Measurements from ENCODE around the gene FHOD3.

Gene FHOD3

DNA sequence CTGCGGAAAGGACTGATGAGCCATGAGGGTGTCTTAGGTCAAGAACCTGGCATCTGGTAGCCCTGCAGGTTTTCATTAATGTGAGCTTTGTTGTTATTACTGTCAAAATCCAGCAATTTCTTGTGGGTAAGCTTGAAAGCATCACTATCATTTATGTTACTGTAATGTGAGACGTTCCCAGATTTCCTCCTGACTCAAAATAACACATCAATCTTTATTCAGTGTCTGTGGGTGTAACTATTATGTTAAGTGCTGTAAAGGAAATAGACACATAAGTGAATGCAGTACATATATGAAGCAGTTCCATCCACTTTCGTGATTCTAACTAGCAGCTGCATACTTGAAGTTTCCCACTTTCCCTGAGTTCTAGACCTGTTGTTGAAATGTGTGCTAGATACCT lies 89.8 kb downstream of the FHOD3 start:
- DNase-seq, result no peak

- DNase-seq, result no peak
Measured at GRCh38 chr18:36388310-36388709, 90.8 kb downstream of the FHOD3 start.

DNA sequence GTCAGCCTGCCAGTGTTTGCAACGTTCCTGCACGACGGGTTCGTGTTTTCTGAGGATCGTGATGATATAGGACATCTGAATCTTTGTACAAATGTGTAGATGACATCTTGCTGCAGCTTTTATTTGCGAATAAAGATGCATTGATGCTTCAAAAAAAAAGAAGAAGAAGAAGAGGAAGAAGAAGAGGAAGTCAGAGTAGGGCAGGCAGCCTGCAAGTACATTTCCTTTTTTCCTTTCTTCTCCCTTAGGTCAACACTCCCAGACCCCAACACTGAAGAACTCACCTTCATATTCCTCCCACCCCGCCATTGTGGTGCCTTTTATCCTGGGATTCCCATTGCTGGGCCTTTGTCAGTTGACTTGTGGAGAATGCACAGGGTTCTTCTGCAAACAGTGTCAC lies 91.5 kb downstream of the FHOD3 start:
- no peak for DNase-seq

- DNase-seq, result no peak
Measured at GRCh38 chr18:36389811-36390581, 92.5 kb downstream of the FHOD3 start.

DNA sequence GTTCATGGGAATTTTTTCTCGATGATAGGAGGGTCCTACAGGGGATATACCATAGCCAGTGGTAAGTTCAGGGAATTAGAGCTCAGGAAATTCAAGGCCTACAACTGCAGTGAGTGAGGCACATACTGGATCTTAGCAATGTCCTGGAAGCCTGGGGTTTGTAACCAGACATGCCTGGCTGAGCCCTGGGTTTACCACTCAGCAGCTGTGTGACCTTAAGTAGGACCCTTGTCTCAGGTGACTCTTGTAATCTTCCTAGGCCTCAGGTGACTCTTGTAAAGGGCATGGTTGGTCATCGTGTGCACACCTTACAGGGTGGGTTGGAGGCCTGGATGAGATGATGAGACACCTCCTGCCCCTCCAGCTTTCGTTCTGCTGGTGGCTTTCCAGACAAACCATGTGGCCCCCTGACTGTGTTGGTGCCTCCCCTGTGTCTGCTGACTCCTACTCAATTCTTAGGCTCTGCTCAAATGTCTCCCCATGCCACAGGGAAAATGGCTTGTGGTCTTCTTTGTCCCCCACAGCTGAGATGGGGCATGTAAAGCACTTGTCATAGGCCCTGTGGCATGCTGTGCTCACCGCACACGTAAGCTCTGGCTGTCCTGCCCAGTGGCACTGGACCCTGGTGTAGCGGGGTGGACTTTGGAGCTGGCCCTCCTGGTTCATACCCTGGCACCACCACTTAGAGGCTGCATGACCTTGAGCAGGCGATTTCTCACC lies 94.1 kb downstream of the FHOD3 start:
- DNase-seq, result no peak

DNA sequence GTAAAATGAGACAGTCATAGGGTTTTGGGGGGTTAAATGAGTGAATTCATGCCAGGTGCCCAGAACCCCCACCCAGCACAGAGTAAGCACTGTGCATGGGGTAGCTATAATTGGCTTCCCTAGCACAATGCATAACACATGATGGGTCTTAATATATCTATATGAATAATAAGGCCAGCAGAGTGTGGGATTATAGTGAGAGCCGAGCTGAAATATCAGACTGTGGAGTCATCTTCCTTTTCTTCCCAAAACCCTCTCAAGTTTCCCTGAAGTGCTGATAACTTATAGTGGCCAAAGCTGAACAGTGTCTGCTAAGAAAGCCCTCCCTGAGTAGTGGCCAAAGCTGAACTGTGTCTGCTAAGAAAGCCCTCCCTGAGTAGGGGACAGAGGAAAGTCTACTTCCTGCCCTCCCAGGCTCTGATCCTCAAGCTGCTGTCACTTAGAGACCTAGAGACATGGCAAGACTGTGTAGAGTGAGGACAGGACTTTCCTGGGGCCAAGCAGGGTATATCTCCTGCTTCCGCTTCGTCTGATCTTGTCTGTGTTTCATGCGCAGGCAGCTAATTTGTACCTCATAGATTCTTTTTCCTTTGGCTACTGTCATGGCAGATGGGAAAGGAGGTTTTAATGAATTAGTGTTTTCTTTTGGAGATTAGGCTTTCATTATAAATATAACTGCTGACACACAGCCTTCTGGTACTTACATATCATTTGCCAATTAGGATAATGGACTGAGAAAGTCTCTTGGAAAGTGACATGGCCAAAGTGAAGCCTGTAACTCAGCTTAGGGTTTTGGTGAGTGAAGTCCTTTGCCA lies 94.9 kb downstream of the FHOD3 start:
- DNase-seq, result no peak

GRCh38 chr18:36392979-36393287 lies 95.4 kb downstream of the FHOD3 start:
- DNase-seq, result no peak

- DNase-seq, result no peak
Measured at GRCh38 chr18:36394486-36394885, 97.0 kb downstream of the FHOD3 start.

DNA sequence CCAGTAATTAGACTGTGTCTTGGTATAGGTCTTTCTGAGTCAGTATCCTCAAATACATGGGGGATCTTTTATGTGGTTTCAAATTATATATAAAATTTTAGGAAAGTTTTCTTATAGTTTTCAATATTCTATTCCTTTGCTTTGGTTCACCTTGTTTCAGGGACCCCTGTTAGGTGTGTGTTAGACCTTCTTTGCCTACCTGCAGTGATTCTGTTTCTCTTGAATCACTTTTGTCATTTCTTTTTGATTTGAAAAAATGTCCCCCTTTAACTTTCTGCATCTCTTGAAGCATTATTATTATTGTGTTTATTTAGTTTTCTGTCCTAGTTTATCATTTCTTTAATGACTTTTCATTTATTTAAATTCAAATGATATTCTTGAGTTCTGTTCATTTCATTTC lies 98.7 kb downstream of the FHOD3 start:
- no peak for DNase-seq

GRCh38 chr18:36397033-36397432 lies 99.5 kb downstream of the FHOD3 start:
- no peak for DNase-seq

DNA sequence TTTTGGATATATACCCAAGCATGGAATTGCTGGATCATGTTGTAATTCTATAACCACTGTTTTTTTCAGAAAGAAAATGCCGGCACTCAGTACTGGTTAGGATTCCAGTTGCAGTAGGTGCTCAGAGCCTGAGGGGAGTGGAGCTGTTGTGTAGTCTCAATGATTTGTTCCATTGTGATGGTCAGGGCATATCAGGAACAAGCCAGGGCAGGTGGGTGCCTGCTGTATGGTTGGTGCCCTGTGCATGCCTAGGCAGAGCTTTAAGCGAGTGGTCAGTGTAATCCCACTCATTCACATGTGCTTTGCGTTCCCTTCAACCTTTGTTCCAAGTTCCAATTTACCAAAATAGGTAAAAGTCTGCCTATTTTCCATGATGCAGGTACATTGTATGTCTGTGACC lies 100.9 kb downstream of the FHOD3 start:
- DNase-seq, result no peak

- DNase-seq, result no peak
Measured at GRCh38 chr18:36399055-36399454, 101.5 kb downstream of the FHOD3 start.

DNA sequence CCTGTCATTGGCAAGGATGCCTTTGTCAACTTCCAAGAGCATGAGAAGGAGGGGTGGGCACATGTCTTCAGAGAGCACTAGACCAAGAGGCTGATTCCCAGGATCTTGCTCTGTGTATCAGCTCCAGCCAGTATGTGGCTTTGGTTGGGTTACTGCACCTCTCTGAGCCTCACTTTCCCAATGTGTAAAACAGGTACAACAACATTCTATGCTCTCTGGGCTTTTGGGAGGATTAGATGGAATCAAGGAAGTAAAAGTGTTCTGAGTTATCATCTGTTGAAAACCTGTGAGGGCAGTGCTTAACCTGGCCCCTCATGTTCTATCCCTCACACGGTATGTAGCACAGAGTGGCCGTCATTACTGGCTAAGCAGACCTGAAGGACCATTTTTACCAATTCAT lies 103.9 kb downstream of the FHOD3 start:
- no peak for DNase-seq

- DNase-seq, result no peak
Measured at GRCh38 chr18:36402765-36403396, 105.4 kb downstream of the FHOD3 start.

DNA sequence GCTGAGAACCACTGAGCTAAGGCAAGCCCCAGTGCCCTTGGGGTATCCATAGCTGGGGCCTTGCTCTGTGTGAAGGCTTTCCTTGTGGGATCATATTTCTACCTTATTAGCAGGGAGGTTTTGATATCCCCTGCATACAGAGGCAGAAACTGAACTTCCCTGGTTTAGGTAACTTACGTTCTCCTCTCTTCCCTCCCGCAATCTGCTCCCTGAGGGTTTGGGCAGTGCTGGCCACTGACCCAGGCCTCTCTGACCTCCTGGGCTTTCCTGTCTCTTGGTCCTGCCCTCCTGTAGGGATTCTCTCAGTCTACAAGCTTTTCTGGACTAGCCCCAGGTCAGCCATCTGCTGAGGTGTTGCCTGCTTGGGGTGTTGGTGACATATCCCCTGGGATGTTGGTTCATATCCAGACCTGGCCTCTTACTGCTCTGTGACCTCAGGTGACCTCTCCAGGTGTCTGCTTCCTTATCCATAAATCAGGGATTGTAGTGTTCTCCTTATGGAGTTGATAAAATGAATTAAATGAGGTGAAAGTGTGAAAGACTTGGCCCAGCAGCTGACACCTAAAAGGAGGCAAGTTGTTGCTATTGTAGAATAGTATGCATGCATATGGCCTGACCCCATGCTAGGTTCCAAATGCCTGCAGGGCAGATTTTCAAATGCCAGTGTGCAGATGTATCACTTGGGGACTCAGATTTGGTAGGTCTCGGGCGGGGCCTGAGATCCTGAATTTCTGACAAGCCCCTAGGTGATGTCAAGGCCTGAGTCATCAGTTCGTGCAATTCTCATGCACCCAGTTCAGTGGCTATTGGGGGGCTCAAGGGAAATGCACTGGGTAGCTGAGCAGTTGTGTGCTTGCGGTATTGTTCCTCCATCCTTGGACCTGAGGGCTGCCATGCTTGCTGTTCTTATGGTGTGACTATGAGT lies 106.6 kb downstream of the FHOD3 start:
- no peak for DNase-seq

DNA sequence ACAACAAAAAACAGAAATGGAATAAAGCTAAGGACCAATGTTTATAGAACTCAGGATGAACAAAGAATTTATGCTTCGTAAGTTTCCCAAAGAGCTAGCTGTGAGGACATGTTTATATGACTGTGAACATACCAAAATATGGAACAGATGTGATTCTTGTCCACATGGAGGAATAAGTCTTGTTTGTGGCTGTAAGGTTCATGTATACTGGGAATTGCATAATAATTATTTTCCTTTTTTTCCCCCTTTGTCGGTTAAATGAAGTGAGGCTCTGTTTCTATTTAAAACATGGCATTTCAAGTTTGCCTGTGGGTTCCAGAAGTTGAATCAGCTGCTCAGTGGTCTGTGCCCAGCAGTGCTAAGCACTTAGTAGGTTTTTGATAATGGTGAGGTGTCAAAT lies 108.1 kb downstream of the FHOD3 start:
- no peak for DNase-seq

- DNase-seq, result no peak
Measured at GRCh38 chr18:36406805-36407204, 109.3 kb downstream of the FHOD3 start.

DNA sequence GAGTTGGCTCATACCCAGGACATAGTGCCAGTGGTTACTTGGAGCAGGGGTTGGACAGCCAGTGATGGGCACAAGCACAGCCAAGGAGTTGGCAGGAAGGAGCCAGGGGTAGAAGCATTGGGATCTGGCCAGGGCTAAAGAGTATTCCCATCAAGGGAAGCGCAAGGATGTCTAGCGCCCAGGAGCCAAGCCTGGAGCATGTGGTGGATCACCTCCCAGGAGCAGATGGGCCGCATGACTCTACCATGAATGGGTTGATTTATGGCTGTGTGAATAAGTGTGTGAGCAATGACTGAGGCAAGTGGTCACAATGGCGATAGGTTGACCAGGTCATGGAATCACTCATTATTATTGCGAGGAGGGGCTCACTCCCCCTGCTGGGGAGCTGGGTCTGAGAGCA lies 111.1 kb downstream of the FHOD3 start:
- no peak for DNase-seq

DNA sequence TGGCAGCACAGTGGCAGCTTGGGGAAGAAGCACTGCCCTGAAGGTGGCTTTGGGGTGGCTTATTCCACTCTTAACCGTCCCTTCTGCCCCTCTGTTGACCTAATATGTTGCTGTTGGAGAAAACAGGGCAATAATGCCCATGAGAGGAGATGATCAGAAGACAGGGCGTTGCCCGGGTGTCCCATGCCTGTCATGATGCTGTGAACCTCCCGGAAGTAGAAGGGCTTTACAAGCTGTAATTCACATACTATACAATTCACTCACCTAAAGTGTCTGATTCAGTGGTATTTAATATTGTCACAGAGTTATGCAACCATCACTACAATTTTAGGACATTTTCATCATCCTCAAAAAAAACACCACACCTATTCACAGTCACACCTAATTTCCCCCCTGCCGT lies 112.3 kb downstream of the FHOD3 start:
- DNase-seq, result no peak

DNA sequence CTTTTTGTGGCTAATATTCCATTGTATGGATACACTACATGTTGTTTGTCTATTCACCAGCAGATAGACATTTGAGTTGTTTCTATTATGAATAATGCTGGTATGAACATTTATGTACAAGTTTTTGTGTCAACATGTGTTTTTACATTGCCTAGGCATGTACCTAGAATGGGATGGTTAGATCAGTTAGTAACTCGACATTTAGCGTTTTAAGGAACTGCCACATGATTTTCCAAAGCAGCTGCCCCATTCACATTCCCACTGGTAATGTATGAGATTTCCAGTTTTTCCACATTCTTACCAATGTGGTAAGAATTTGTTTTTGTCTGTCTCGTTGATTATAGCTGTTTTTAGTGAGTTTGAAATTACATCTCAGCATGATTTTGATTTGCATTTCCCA lies 112.8 kb downstream of the FHOD3 start:
- DNase-seq, result no peak

DNA sequence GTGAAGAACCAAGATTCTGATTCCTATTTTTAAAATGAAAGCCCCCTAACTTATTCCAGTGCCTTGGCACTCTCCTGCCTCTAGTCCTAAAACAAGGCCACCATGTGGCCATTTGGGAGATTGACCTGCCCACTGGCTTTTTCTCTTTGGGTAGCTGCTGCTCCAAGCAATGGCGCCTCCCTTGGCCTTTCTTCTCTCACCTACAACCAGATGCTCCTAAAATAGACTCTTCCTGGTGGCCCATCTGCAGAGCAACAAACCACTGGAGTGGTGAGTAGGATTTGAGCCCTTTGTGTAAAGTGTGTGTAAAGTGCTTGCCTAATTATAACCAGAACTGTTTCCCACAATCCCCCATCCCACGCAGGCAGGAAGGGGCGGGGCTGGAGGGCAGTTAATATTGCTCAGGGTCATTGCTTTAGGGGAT lies 114.2 kb downstream of the FHOD3 start:
- no peak for DNase-seq

- DNase-seq, result no peak
Measured at GRCh38 chr18:36412778-36413177, 115.3 kb downstream of the FHOD3 start.

Measured in stimulated activated CD4-positive, alpha-beta T cell treated with anti-CD3 and anti-CD28 coated beads, Interleukin-2, amount 100 ng/mL, for 48 hours (primary cell).